K562 (cell line): Measurements from ENCODE around the gene CCDC187. TPM values are rescaled to one million over a fixed set of nuclear protein-coding genes. Genes with fewer than 3 reads are reported as not detected.

Experiments used
- ATAC-seq: fragments of 200-7000 bp; cut with Tn5 transposase; 3 replicates; pipeline ENCODE4 v1.9.1; 2020; ENCODE audit warnings: moderate library complexity
- BruUV-seq: library from RNA; stranded (reverse); fragments of 400-500 nt; replicated peaks from 2 replicates; lab custom pipeline; 2021; lab: Mats Ljungman, UMichigan
- CTCF ChIA-PET: fragments of 300-600 bp; formaldehyde crosslinking; extraction: SDS; loops from one replicate; lab custom pipeline; 2021; ENCODE audit warnings: low intra/inter-chr PET ratio; lab: Yijun Ruan, JAX
- POLR2A ChIA-PET: fragments of 300-600, 350-650 bp; sonication (Branson Sonifier 250); formaldehyde crosslinking; extraction: SDS; loops from one replicate; lab custom pipeline; 2021; ENCODE audit warnings: antibody characterized with exemption, inconsistent platforms; lab: Yijun Ruan, JAX
- DNase-seq, 4 experiments: peaks; one replicate each; pipeline versions ENCODE4 v3.0.0 to v3.0.0-alpha.2; 2011 to 2018; ENCODE audit warnings: low spot score in 3 of 4, mixed read lengths in 3 of 4; ENCODE audit errors: extremely low read depth in 1 of 4
- FAIRE-seq: peaks from 2 replicates; lab custom pipeline; 2011; peaks lifted over from hg19 to GRCh38; lab: Jason Lieb, UNC
- H2AFZ ChIP-seq: 2 replicates; pipeline ENCODE4 v1.6.0; 2011; ENCODE audit warnings: low read depth, low read length, control low read depth, inconsistent platforms
- H3K27ac ChIP-seq: fragments of 200-600 bp; 3 replicates; pipeline ENCODE4 v1.8.0; 2011; ENCODE audit warnings: low read depth, mild to moderate bottlenecking, control low read depth, inconsistent platforms, low read length, moderate library complexity, mixed read lengths; ENCODE audit errors: extremely low read depth
- H3K27me3 ChIP-seq, 2 experiments: fragments of 300-600 bp in 1 of 2; 2 replicates in 1 of 2; 3 replicates in 1 of 2; pipeline versions ENCODE4 v1.6.0 to v1.8.0; 2011; ENCODE audit warnings: inconsistent platforms in 2 of 2, low read length in 2 of 2, mild to moderate bottlenecking in 1 of 2, mixed read lengths in 1 of 2, moderate library complexity in 1 of 2; ENCODE audit not compliant: control insufficient read depth in 2 of 2, insufficient read depth in 2 of 2
- H3K36me3 ChIP-seq: fragments of 300-600 bp; 3 replicates; pipeline ENCODE4 v1.8.0; 2011; ENCODE audit warnings: mild to moderate bottlenecking, low read length, inconsistent platforms; ENCODE audit not compliant: control insufficient read depth, insufficient read depth
- H3K4me1 ChIP-seq, 2 experiments: fragments of 200-600 bp in 1 of 2; replicated peaks in 1 of 2; 2 replicates in 1 of 2; 3 replicates in 1 of 2; pipeline versions ENCODE4 v1.5.1 to v1.8.0; 2011; ENCODE audit warnings: inconsistent platforms in 2 of 2, low read length in 2 of 2, mild to moderate bottlenecking in 1 of 2, mixed read lengths in 1 of 2, moderate library complexity in 1 of 2; ENCODE audit not compliant: control insufficient read depth in 2 of 2, insufficient read depth in 2 of 2
- H3K4me2 ChIP-seq: 2 replicates; pipeline ENCODE4 v1.6.1; 2011; ENCODE audit warnings: low read length, control low read depth, inconsistent platforms, mixed read lengths; ENCODE audit not compliant: insufficient read depth
- H3K4me3 ChIP-seq: fragments of 200-600 bp; sonication (generic), shearing (Covaris generic); 2 replicates; pipeline ENCODE4 v1.5.1; 2016; ENCODE audit warnings: control low read depth, inconsistent platforms
- H3K79me2 ChIP-seq: fragments of 200-600 bp; 3 replicates; pipeline ENCODE4 v1.8.0; 2011; ENCODE audit warnings: low read length, inconsistent platforms; ENCODE audit not compliant: control insufficient read depth, insufficient read depth
- H3K9ac ChIP-seq, 2 experiments: 2 replicates each; pipeline versions ENCODE4 v1.6.0 to v1.6.1; 2011; ENCODE audit warnings: low read depth in 2 of 2, low read length in 2 of 2, control low read depth in 1 of 2, inconsistent platforms in 1 of 2, mild to moderate bottlenecking in 1 of 2, mixed read lengths in 1 of 2; ENCODE audit not compliant: insufficient read depth in 1 of 2
- H3K9me1 ChIP-seq: one replicate; pipeline ENCODE4 v1.6.0; 2011; ENCODE audit warnings: inconsistent platforms, mild to moderate bottlenecking, low read length, moderate library complexity; ENCODE audit not compliant: control insufficient read depth, insufficient read depth
- H3K9me3 ChIP-seq: replicated peaks from 2 replicates; pipeline ENCODE4 v1.5.1; 2011; ENCODE audit warnings: low read depth, low read length, inconsistent platforms; ENCODE audit not compliant: control insufficient read depth, insufficient read depth
- H4K20me1 ChIP-seq: replicated peaks from 2 replicates; pipeline ENCODE4 v1.6.1; 2011; ENCODE audit warnings: low read length, inconsistent platforms, mixed read lengths; ENCODE audit not compliant: control insufficient read depth, insufficient read depth
- BRCA1 ChIP-seq, 2 experiments: fragments of 450-650 bp in 1 of 2; sonication (generic) in 1 of 2; formaldehyde crosslinking in 1 of 2; IDR thresholded peaks; 2 replicates each; pipeline versions ENCODE4 v1.5.0 to v1.6.1; 2017 to 2020; ENCODE audit warnings: mild to moderate bottlenecking in 1 of 2, missing genetic modification reagents in 1 of 2
- LEF1 ChIP-seq: fragments of 450-650 bp; IDR thresholded peaks from 2 replicates; pipeline ENCODE4 v1.6.1; 2016; ENCODE audit warnings: mild to moderate bottlenecking
- MED1 ChIP-seq: sonication (generic); formaldehyde crosslinking; IDR thresholded peaks from 2 replicates; pipeline ENCODE4 v1.8.1; 2023; ENCODE audit warnings: missing genetic modification reagents, borderline replicate concordance
- NR3C1 ChIP-seq: sonication (generic); formaldehyde crosslinking; IDR thresholded peaks from 2 replicates; pipeline ENCODE4 v1.8.1; 2022; ENCODE audit warnings: missing genetic modification reagents
- ZNF354B ChIP-seq: fragments of 250-450 bp; sonication (Bioruptor Pico); IDR thresholded peaks from 2 replicates; pipeline ENCODE4 v1.4.0; 2020
- ZNF445 ChIP-seq: fragments of 250-450 bp; sonication (Bioruptor Pico); IDR thresholded peaks from 2 replicates; pipeline ENCODE4 v1.4.0; 2020; ENCODE audit warnings: low read depth, mild to moderate bottlenecking, moderate library complexity
- WGBS: fragments of 100-300 bp; shearing (Covaris generic); methylation state at CpG from one replicate; pipeline ENCODE4 v1.1.6; 2016; ENCODE audit warnings: low coverage, mixed read lengths; ENCODE audit not compliant: insufficient coverage; ENCODE audit errors: missing lambda C conversion rate; 5-methylcytosine and 5-hydroxymethylcytosine counted together
- in situ Hi-C: fragments of 300-500 bp; cut with MboI; formaldehyde crosslinking; loops from 4 replicates; pipeline ENCODE4 v1.15.0; 2018; ENCODE audit warnings: inconsistent platforms, mixed read lengths
- intact Hi-C: fragments of 100-400 bp; cut with micrococcal nuclease; formaldehyde crosslinking; loops from 2 replicates; pipeline ENCODE4 v1.14.2; 2022
- polyA plus RNA-seq, 8 experiments: library from polyadenylated mRNA; depleted of rRNA in 4 of 8; stranded (reverse) in 5 of 8; unstranded in 3 of 8; fragments of >200 nt; fragmentation: Nextera tagmentation in 2 of 8; fragmentation: Illumina TruSeq in 1 of 8; extraction: Ambion mirVana in 2 of 8; extraction: Trizol in 1 of 8; gene quantifications; 2 replicates each; pipeline versions ENCODE4 v1.2.1 to v1.2.3, GENCODE V29; 2011 to 2014; ENCODE audit warnings: inconsistent platforms in 1 of 8, missing spikeins in 1 of 8
- total RNA-seq, 7 experiments: library from RNA; depleted of rRNA in 6 of 7; stranded (reverse); fragments of >200 nt in 6 of 7; fragmentation: Illumina TruSeq in 2 of 7; extraction: Trizol in 2 of 7; gene quantifications; 2 replicates each; pipeline versions ENCODE4 v1.2.1 to v1.2.3, GENCODE V29; 2011 to 2021; ENCODE audit warnings: low replicate concordance in 1 of 7
- TF ChIP-seq, protein P1 (sequence below): fragments of 450-650 bp; IDR thresholded peaks from 2 replicates; pipeline ENCODE4 v1.6.1; 2016; ENCODE audit warnings: mild to moderate bottlenecking
- TF ChIP-seq, protein P2 (sequence below): IDR thresholded peaks from 2 replicates; pipeline ENCODE4 v1.6.1; 2012; ENCODE audit warnings: low read depth, low read length, improper control_type of control experiment, borderline replicate concordance
- TF ChIP-seq, protein P3 (sequence below): fragments of 450-650 bp; formaldehyde crosslinking; conservative IDR thresholded peaks from 2 replicates; pipeline ENCODE4 v1.4.0; 2022; ENCODE audit warnings: mild to moderate bottlenecking, missing genetic modification characterization

CCDC187 gene
- total and polyA plus RNA-seq, 9 of the 15 experiments (the other 6 are each of a cell fraction or from before 2014, with no cell fraction given): not detected

DNA sequence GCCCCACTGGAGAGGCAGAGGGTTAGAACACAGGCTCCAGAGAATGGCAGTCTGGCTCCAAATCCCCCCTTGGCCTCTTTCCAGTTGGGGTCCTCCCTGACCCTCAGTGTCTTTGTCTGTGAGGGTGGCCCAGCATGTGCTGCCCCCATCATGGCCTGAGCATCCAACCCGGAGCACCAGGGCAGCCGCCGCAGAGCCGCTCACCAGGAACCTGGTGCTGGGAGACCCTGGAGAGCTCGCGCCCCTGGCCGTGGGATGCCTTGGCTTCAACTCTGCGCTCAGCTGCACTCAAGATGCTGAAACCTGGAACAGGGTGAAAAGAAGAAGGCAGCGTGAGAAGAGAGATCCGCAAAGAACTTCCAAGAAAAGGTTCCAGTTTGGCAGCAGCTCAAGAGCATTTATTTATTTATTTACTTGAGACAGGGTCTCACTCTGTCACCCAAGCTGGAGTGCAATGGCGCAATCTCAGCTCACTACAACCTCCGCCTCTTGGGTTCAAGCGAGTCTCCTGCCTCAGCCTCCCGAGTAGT, 3.8 kb downstream of the CCDC187 start:
- CTCF ChIA-PET: no interaction called here
- no peak for FAIRE-seq

More for the DNA sequence above, 3.8 kb downstream of the CCDC187 start:
- Histone ChIP-seq H3K36me3 (no peaks in the 10 kb centered on the region), H4K20me1 (no peaks in the 10 kb centered on the region; the same call in none of the 2 replicates), H3K27ac (no peak overlapping the region), H3K4me2 (no peak overlapping the region), H3K9ac (no peak overlapping the region), H3K9me3 (no peaks in the 10 kb centered on the region), H3K27me3 (peaks cover 27 to 75% of the 10 kb centered on the region in 2 experiments), H3K4me3 (no peak overlapping the region), H2AFZ (no peak overlapping the region), H3K79me2 (no peaks in the 10 kb centered on the region), H3K9me1 (no peaks in the 10 kb centered on the region), H3K4me1 (peaks cover 0 to 59% of the 10 kb centered on the region in 2 experiments; a peak in 2 of 5 replicates)
- DNase-seq: no peak
- no TSS peak for BruUV-seq
- no peak for ATAC-seq
- in situ Hi-C loops: no loop called here
- intact Hi-C loops: no loop called here
- no peak for TF ChIP-seq MED1 (CRISPR knock-in tag)
- TF ChIP-seq, protein P1, sequence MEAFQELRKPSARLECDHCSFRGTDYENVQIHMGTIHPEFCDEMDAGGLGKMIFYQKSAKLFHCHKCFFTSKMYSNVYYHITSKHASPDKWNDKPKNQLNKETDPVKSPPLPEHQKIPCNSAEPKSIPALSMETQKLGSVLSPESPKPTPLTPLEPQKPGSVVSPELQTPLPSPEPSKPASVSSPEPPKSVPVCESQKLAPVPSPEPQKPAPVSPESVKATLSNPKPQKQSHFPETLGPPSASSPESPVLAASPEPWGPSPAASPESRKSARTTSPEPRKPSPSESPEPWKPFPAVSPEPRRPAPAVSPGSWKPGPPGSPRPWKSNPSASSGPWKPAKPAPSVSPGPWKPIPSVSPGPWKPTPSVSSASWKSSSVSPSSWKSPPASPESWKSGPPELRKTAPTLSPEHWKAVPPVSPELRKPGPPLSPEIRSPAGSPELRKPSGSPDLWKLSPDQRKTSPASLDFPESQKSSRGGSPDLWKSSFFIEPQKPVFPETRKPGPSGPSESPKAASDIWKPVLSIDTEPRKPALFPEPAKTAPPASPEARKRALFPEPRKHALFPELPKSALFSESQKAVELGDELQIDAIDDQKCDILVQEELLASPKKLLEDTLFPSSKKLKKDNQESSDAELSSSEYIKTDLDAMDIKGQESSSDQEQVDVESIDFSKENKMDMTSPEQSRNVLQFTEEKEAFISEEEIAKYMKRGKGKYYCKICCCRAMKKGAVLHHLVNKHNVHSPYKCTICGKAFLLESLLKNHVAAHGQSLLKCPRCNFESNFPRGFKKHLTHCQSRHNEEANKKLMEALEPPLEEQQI: no peak
- TF ChIP-seq ZNF354B (CRISPR knock-in tag): no peak
- TF ChIP-seq, protein P2, sequence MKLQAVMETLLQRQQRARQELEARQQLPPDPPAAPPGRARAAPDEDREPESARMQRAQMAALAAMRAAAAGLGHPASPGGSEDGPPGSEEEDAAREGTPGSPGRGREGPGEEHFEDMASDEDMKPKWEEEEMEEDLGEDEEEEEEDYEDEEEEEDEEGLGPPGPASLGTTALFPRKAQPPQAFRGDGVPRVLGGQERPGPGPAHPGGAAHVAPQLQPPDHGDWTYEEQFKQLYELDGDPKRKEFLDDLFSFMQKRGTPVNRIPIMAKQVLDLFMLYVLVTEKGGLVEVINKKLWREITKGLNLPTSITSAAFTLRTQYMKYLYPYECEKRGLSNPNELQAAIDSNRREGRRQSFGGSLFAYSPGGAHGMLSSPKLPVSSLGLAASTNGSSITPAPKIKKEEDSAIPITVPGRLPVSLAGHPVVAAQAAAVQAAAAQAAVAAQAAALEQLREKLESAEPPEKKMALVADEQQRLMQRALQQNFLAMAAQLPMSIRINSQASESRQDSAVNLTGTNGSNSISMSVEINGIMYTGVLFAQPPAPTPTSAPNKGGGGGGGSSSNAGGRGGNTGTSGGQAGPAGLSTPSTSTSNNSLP: no peak
- TF ChIP-seq, protein P3, sequence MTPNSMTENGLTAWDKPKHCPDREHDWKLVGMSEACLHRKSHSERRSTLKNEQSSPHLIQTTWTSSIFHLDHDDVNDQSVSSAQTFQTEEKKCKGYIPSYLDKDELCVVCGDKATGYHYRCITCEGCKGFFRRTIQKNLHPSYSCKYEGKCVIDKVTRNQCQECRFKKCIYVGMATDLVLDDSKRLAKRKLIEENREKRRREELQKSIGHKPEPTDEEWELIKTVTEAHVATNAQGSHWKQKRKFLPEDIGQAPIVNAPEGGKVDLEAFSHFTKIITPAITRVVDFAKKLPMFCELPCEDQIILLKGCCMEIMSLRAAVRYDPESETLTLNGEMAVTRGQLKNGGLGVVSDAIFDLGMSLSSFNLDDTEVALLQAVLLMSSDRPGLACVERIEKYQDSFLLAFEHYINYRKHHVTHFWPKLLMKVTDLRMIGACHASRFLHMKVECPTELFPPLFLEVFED: no peak
- no peak for TF ChIP-seq LEF1
- no peak for TF ChIP-seq ZNF445
- TF ChIP-seq NR3C1 (CRISPR knock-in tag): no peak
- no peak for TF ChIP-seq BRCA1 (IDR thresholded peaks at IDR 0.05)
- TF ChIP-seq BRCA1 (CRISPR knock-in tag; IDR thresholded peaks at IDR 0.05): no peak
- 20% methylated on average over 14 of the region's 14 CpGs for WGBS
- POLR2A ChIA-PET: interaction anchor here (0.6 kb wide), 1 partner anchor 201 kb away, joined by 3 read pairs; no protein-coding TSS in a partner anchor
